OCI-LY3 (cell line): ENCODE data around the gene VPS25.

Experiments used
- CTCF ChIP-seq: fragments of 200-600, 300-600 bp; sonication (generic); IDR thresholded peaks from 2 replicates; pipeline ENCODE4 v1.5.1; 2014; ENCODE audit warnings: antibody characterized with exemption, low read length, low read depth
- EZH2phosphoT487 ChIP-seq: fragments of 200-600 bp; shearing (Covaris generic); IDR thresholded peaks from 2 replicates; pipeline ENCODE4 v1.6.1; 2018; ENCODE audit warnings: antibody characterized with exemption, mixed run types, low read depth

DNA sequence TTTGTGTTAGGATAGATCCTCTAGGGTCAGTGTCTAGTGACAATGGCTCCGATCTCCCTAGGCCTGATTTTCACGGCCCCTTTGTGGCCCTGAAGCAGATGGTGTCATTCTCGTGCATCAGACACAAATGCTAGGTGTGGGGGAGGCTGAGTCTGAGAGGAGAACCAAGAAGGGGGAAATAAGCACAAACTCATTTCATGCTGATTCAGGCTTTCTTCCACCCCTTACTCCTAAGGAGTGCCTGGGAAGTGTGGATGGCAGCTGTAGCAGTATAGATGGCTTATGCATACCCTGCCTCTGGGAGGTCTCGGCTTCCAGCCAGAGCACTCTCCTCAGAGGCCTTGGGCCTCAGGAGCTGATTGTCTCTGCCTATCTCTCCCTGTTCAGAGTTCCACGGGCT is 5.3 kb downstream of the VPS25 start:
- TF ChIP-seq CTCF: no peak
- no peak for TF ChIP-seq EZH2phosphoT487
